Measurements from ENCODE around the gene C9orf50. TPM values are rescaled to one million over a fixed set of nuclear protein-coding genes. Genes with fewer than 3 reads are reported as not detected.

C9orf50 gene
- total RNA-seq, 4 donors from 2014 or later = not detected

GRCh38 chr9:129582855-129583254 is 38.0 kb downstream of the C9orf50 start:
- no peak for TF ChIP-seq CTCF (IDR thresholded peaks at IDR 0.05; ENCODE audit: low read depth)

GRCh38 chr9:129581505-129582189 is 39.3 kb downstream of the C9orf50 start:
- TF ChIP-seq CTCF (IDR thresholded peaks at IDR 0.05; ENCODE audit: low read depth) = no peak

- no peak for TF ChIP-seq CTCF (IDR thresholded peaks at IDR 0.05; ENCODE audit: low read depth)
Observed at GRCh38 chr9:129580211-129580915, 40.5 kb downstream of the C9orf50 start.

GRCh38 chr9:129579294-129579693 is 41.6 kb downstream of the C9orf50 start:
- TF ChIP-seq CTCF (IDR thresholded peaks at IDR 0.05; ENCODE audit: low read depth) = no peak

- TF ChIP-seq CTCF (IDR thresholded peaks at IDR 0.05; ENCODE audit: low read depth) = no peak
Observed at GRCh38 chr9:129576546-129577543, 44.1 kb downstream of the C9orf50 start.

GRCh38 chr9:129575818-129576217 is 45.1 kb downstream of the C9orf50 start:
- no peak for TF ChIP-seq CTCF (IDR thresholded peaks at IDR 0.05; ENCODE audit: low read depth)

Data from subcutaneous adipose tissue (tissue), 4 donors.